SKM-1 treated with dmso at 0.1 percent for 144 hours (cell line): ENCODE data around the gene PEX10.
"Not testable (repeated sequence)": the region's sequence is repeated elsewhere in the genome, so short reads cannot be mapped to it uniquely, and the experiment has no call there.

Experiments used
- DNase-seq: peaks from one replicate; lab custom pipeline; 2025; ENCODE audit not compliant: unreplicated experiment; lab: John Stamatoyannopoulos, UW

Gene PEX10

DNA sequence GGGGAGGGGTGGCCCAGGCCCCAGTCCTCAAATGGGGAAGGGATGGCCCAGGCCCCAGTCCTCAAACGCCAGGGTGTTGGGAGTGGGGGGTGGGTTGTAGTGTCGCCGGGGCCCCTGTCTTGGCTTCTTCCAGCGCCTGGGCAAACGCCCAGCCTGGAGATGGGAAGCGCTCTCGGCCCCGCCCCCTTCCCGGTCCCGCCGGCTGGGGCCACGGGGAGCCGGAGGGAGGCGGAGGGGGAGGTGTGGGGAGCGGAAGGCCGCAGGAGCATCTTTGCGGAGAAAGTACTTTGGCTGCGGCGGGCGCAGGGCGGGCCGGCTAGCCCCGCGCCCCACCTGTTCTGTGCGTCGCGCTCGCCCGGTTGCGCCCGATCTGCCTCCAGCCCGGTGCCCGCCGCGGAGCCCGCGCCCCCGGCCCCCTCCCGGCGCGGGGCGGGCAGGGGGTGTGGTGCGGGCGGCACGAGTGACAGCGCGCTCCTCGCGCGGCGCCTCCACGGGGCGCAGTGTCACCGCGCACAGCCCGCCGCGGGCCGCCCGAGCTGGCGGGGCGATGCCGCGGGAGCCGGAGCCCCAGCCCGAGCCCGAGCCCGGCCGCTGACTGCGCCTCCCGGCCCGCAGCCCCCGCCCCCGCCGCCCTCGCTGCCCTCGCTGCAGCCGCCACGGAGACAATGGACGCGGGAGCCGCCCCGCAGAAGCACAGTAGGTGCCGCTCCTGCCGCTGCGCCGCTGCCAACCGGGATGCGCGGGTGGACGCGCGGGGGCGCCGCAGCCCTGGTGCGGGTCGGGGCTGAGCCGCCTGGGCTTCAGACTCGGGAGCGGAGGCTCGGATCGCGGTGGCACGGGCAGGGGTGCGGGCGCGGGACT lies 31.1 kb upstream of the PEX10 start:
- DNase-seq: no peak

DNA sequence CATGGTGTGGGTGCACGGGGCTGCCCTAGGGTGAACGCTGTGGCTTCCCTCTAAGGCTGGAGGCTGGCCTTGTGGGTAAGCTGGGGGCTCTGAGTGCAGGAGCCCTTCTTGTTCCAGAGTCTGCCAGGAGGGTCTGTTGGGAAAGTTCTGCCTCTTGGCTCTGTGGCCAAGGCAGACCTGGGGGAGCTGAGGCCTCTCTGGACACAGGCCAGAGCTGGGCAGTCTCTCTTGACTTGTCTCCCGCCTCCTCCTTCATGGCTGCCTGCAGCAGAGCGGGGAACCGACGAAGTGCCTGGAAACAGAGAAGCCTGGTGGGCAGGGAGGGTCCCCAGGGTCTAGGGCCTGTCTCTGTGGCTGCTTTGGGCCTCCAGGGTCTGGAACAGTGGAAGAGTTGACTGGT lies 30.3 kb upstream of the PEX10 start:
- no peak for DNase-seq

DNA sequence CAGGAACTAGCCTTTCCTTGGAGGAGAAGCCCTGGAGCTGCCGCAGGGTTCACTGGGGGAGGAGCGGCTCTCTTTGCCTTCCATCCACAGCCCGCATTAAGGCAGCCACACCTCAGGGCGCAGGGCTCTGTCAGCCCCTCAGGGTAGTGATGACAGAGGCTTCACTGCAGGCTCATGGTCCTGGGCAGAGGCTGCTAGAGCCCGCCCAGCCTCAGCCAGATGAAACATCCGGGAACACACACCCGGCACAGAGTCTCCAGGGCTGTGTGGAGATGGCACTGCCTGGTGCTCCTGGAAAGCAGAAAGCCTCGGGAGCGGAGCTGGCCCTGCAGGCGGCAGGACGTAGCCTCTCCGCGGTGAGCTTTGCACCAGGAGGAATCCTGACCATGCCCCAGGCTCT lies 29.4 kb upstream of the PEX10 start:
- no peak for DNase-seq

DNA sequence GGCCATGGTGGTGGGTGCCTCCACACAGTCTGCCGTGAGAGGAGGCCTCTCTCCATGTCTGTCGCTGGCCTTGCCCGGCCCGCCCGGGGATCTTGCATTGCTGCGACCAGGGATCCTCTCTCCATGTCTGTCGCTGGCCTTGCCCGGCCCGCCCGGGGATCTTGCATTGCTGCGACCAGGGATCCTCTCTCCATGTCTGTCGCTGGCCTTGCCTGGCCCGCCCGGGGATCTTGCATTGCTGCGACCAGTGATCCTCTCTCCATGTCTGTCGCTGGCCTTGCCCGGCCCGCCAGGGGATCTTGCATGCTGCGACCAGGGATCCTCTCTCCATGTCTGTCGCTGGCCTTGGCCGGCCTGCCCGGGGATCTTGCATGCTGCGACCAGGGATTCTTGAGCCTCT lies 28.0 kb upstream of the PEX10 start:
- DNase-seq: not testable (repeated sequence)

DNA sequence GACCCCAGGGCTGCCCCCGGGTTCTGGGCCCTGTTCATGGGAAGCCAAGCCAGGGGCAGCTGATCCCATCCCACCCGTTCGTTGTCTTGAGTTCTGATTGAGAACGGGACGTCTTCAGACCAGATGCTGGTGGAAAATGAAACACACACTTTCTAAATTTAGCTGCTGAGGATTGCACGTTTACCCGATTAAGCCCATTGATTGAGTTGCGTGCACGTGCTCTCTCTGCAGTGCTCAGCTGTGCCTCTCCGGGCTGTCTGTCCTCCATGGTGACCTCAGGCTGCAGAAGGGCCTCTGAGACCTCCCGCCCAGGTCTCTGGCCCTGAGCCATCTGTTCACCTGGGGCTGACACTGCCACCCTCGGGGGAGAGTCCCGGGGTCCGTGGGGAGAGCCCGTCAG lies 27.0 kb upstream of the PEX10 start:
- DNase-seq: no peak

DNA sequence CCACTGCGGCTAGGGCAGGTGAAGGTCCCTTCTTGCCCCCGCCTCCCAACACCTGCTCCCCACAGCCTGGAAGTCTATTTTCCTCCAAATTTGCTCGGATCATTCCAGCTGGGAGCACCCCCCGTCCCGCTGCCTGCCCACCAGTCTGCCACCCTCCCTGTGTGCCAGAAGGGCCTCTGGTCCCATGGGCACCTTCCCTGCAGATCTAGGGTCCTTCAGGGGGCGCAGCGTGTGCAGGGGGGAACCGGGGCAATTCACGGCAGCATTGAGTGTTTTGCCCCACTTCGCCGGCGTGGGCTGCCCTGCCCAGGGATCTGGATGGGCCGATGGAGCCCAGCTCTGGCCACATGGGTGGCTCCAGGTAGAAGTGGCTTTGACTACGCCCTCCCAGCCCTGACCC lies 26.3 kb upstream of the PEX10 start:
- DNase-seq: no peak

DNA sequence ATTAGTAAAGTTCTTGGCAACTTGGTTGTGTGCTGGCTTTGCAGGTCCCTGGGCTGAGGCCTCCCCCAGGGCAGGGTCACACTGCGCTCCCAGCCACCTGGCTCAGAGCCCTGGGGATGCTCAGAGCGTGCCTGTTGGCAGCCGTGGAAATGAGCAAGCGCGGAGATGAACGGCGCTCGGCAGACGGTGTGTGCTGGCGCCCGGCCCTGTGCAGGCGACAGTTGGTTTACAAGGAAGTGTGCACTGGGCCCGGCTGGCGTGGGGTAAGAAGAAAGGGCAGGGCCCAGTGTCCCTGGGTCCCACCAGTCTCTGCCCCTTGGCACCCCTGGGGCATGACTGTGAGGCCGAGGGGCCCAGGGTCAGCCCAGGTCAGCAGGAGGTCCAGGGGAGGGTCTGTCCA lies 25.7 kb upstream of the PEX10 start:
- DNase-seq: no peak

DNA sequence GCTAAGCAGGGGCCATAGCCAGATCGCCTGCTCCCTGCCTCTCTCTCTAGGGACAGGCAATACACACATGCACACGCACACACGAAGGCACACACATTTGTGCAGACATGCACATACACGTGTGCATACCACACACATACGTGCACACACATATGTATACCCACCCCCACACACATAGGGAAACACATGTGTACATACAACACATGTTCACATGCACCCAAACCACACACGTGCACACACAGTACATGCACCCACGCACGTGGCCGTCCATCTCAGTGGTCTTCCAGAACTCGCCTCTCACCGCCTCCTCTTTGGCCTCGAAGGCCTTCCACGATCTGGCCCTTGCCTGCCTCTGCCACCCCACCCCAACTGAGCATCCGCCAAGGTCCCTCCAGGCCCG lies 25.3 kb upstream of the PEX10 start:
- DNase-seq: no peak

DNA sequence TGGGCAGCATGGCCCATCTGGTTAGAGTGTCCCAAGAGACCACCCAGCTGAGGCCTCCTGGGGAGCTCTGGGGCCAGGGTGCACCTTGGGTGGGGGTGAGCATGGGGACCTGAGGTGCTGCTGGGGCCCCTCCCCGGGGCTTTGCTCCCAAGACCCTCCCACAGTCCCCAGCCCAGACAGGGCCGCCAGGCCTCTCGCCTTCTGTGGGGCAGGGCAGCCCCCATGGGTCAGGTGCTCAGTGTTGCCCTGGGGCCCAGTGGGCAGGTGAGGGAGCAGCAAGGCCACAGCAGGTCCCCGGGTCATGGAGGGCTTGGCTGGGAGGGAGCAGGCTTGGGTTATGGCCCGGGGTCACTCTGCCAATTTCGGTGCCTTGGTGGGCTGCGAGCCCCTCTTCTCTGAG lies 24.5 kb upstream of the PEX10 start:
- no peak for DNase-seq

DNA sequence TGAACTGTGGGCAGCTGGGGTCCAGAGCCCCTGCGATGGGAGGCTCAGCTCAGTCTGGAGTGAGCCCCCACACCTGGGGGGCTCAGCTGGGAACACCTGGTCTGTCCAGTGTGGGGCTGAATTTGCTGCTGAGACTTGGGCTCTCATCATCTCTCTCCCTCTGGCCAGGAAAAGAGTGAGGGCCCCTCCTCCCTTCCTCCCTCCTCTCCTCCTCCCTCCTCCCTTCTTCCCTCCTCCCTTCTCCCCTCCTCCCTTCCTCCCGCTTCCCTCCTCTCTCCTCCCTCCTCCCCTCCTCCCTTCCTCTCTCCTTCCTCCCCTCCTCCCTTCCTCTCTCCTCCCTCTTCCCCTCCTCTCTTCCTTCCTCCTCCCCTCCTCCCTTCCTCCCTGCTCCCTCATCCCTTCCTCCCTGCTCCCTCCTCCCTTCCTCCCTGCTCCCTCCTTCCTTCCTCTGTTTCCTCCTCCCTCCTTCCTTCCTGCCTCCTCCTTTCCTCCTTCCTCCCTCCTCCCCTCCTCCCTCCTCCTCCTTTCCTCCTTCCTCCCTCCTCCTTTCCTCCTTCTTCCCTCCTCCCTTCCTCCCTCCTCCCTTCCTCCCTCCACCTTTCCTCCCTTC lies 23.5 kb upstream of the PEX10 start:
- no peak for DNase-seq

DNA sequence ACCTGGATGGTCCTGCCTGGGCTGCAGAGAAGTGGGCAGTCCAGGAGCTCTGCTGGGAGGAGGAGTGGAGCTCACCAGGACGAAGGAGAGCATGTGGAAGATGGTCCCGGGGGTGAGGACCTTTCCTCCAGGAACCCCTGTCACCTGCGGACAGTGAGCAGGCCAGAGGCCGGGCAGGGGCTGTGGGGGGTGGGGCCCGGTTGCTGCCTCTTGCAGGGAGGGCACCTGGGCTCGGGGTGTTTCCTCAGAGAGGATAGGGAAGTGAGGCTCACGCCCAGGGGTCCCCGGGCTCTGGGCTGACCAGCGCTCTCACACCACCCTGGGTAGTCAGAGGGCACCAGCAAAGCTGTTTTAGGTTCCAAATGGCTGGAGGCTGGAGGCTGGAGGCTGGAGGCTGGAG lies 22.7 kb upstream of the PEX10 start:
- no peak for DNase-seq

DNA sequence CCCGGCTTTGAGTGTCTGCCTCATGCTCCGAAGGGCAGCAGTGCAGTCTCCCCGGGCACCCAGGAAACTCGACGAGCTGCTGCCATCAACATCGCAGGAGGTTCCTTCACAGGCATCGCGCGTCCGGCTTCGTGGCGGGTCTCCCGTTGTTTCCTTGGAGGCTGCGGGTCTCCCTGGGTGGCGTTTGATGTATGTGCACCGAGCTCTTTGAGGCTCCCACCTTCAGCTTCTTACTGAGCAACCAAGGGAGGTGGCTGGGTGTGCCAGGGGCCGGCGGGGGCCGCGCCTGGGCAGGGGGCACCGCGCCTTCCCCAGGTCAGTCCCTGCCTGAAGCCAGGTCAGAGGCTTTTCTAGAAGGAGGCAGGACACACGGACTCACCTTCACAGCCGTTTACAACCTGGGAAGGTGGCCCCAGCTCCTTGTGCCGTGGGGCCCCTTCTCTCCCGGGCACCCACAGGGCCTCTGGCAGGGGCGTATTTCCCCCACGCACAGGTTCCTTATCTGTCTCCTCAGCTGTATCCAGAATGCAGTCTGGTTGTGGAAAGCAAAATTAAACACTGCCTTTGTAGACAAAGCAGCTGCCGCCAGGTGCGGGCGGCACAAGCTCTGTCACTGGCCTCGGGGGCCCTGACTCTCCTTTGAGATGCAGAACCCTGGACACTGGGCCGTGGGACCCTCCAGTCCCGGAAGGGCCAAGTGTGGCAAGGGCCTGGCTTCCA lies 21.7 kb upstream of the PEX10 start:
- no peak for DNase-seq

DNA sequence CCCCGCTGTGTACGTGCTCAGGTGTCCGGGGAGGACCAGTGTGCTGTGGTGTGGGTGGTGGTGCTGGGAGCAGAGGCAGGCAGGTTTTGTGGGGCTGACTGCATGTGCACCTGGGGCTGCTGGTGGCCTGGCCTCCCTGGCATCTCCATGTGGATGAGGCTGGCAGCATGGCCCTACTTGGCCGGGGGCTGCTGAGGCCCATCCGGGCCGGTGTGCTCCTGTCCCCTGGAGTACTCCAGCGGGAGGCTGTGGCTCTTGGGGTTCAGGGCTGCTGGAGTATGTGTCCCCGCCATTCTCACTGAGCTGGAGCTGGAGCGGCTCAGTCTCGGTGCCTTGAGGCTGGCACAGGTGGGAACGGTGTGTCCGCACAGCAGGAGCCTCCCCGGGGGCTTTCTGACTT lies 20.8 kb upstream of the PEX10 start:
- no peak for DNase-seq

DNA sequence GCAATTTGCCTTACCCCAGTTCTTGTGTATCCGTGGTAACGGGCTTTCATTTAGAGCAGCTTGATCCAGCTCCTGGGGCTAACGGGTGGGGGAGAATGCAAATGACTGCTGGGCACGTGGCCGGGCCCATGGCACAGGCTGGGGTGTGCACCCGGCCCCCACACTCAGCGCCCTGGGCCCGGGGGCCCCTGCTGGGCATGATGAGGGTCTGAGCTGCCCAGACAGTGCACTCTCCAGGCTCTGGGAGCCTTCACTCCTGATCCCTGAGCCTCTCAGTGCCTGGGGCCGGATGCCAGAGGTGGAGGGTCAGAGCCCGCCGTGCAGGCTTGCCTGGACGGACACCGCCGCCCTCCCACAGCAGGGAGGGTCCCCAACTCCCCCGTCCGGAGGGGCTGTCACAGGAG lies 20.1 kb upstream of the PEX10 start:
- no peak for DNase-seq

DNA sequence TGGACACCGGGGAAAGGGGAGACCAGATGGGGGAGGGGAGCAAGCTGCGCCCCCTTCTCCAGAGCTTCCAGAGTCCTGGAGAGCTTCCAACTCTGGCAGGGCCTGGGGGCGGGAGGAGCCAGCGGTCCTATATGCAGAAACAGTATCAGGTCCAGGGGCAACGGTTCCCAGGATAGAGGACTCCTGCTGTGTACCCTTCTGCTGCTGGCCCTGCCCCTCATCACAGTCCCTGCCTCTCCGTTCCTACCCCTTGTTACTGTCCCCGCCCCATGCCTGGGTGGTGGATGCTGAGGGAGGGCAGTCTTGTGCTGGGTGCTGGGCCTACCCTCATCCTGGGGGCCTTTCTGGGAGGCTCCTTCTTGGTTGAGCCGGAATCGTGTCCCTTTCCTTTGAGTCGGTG lies 19.2 kb upstream of the PEX10 start:
- no peak for DNase-seq

DNA sequence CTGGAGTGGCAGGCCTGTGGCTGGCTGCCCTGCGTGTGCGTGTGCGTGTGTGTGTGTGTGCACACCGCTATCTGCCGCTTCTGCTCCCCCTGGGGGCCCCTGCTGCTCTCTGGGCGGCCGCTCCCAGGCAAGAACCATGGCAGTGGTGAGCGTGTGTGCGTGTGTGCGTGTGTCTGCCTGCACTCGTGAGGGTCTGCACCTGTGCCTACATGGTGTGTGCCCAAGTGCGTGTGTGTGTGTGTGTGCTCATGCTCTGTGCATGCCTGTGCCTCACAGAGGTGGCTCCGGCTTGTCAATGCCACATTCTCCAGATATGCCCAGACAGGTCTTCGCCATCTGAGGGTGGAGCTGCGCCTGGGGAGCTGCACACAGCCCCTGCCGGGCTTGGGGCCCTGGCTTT lies 18.7 kb upstream of the PEX10 start:
- no peak for DNase-seq

DNA sequence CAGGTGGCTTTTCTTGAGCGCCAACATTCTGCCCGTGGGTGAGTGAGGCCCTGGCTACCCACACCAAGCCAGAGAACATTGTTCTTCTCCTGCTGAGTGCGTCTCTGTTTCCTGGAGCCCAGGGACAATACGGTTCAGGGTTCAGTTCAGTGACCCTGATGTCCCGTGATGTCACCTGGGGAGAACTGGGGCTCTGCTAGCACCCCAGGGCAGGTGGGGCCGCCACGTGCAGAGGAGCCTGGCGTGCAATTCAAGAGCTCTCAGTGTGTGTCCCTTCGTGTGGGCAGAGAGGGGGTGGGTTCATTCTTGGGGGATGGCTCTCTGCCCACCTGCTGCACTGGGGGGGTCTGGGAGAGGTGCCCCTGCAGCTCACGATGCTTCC lies 18.2 kb upstream of the PEX10 start:
- no peak for DNase-seq

DNA sequence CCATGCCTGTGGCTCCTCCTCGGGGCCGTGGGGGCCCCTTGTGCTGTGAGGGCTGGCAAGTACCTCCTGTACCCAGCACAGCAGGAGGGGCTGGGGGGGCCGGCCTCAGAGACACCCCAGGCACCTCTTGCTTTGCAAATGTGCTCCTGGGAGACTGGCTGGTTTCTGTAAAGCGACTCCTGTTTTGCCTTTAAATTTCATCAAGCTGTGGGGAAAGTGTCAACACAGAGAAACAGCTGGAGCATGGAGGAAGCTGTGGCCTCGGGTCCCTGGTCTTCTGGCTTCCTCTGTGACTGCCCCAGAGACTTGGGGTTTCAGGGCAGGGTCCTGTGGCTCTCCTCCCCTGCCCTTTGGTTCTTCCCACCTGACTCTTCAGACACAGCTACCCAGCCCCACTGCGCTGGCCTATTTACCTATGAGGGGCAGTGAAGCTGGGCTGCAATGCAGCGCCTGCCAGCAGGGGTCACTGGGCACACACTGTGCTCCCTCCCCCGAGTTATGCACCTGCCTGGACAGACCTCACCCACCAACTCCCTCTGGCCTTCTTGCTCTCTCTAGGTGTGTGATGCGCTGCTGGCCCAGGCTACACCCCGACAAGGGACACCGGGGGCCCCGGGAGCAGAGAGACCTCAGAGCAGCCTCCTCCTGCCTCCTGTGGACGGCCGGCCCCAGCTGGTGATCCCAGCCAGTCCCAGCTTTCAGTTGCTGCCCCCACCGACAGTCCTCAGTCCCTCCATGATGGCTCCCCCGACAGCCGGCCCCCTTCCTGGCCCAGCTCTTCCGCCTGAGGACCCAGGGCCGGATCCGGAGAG lies 17.6 kb upstream of the PEX10 start:
- DNase-seq: no peak

DNA sequence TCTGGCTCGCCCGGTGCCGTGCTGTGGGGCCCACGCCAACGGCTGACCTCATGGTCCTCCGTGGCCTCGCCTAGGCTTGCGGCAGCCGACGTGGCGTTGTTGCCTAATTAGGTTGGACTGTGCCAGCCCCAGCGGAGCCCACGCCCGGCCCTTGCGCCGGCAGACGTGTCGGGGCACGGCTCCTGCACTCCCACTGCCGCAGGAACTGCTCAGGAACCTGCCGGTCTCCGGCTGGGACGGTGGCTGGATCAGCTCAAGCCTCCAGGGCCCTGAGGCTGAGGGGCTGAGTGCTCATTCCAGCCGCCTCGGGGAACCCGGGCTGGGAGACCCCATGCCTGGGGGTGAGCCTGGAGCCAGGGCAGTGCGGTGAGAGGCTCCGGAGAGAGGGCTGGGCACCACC lies 16.1 kb upstream of the PEX10 start:
- no peak for DNase-seq

DNA sequence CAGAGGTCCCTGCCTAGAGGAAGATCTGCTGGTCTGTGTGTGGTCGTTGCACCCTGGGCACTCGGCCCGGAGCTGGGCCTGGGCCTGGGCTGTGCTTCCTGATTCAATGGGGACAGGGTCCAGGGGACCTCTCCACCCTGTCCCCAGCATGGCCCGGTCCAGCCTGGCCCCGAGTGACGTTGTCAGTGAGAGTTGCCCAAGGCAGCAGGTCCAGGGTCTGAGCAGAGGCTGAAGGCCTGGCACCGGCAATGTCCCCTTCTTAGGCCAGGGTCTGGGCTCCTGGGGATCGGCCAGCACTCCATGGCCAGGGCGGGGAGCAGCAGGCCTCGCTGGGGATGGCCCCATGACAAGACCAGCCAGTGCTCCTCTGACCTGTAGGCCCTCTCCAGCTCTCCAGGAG lies 15.6 kb upstream of the PEX10 start:
- DNase-seq: no peak

DNA sequence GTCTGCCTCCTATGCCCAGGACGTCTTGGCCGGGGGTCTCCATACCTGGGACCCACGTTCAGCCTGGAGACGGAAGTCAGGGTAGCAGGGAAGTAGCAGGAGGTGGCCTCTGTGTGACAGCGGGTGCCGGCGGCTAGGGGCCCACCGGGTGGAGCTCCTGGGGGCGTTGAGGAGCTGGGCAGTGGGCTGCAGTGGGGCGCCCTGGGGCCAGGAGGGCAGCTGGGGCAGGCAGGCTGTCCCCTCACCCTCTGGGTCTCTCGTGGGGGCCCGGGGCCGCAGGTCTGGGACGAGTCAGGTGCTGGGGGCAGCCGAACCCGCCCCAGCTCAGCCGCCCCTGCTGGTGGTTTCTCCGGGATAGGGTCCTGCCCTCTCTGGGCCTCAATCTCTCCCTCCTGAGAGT lies 14.7 kb upstream of the PEX10 start:
- no peak for DNase-seq
